ENCODE results near the gene RAB43. TPM values are rescaled to one million over a fixed set of nuclear protein-coding genes. Genes with fewer than 3 reads are reported as not detected.
A peak's percentile ranks its signal among the peaks of the same experiment; 100 is the strongest.
"Not testable (repeated sequence)": the region's sequence is repeated elsewhere in the genome, so short reads cannot be mapped to it uniquely, and the experiment has no call there.

RAB43 gene
- total RNA-seq, 4 donors from 2014 or later = 4.8 to 13.2 (median 8.6) TPM

GRCh38 chr3:129101370-129102138, 20.1 kb downstream of the RAB43 start:
- Histone ChIP-seq H3K4me3 (no peak overlapping the region), H3K36me3 (peaks cover 0 to 47% (median 0%) of the 10 kb centered on the region in 3 donors), H3K9me3 (peaks cover 0 to 4% (median 0%) of the 10 kb centered on the region in 4 donors), H3K4me1 (peaks cover 0 to 6% (median 0%) of the 10 kb centered on the region in 4 donors), H3K27ac (no peak overlapping the region), H3K27me3 (no peaks in the 10 kb centered on the region)
- DNase-seq (ENCODE audit: low spot score in 2 of 2) = no peak
- WGBS, 2 donors = 82 to 88% methylated on average over 12 of the region's 12 CpGs
- TF ChIP-seq CTCF (IDR thresholded peaks at IDR 0.05) = no peak
- no peak for TF ChIP-seq EP300 (IDR thresholded peaks at IDR 0.05)
- TF ChIP-seq POLR2A (IDR thresholded peaks at IDR 0.05) = no peak

- TF ChIP-seq POLR2A (IDR thresholded peaks at IDR 0.05) (no peak), EP300 (IDR thresholded peaks at IDR 0.05) (no peak), CTCF (IDR thresholded peaks at IDR 0.05) (no peak)
- Histone ChIP-seq H3K9me3 (peaks cover 0 to 4% (median 0%) of the 10 kb centered on the region in 4 donors), H3K27ac (no peak overlapping the region), H3K36me3 (peaks cover 0 to 51% (median 0%) of the 10 kb centered on the region in 3 donors), H3K4me1 (no peaks in the 10 kb centered on the region), H3K27me3 (no peaks in the 10 kb centered on the region), H3K4me3 (no peak overlapping the region)
- WGBS, 2 donors = 78 to 85% methylated on average over 1 of the region's 1 CpG
- no peak for DNase-seq (ENCODE audit: low spot score in 2 of 2)
These were observed 21.3 kb downstream of the RAB43 start for GRCh38 chr3:129100274-129100673.

- Histone ChIP-seq H3K27me3 (no peaks in the 10 kb centered on the region), H3K27ac (no peak overlapping the region), H3K4me3 (no peak overlapping the region), H3K4me1 (no peaks in the 10 kb centered on the region), H3K36me3 (peaks cover 0 to 76% (median 0%) of the 10 kb centered on the region in 3 donors), H3K9me3 (peaks cover 0 to 4% (median 0%) of the 10 kb centered on the region in 4 donors)
- 90% methylated on average over 10 of the region's 10 CpGs; no CpG with 5 or more reads in 1 of the 2 donors for WGBS, 2 donors
- DNase-seq (ENCODE audit: low spot score in 2 of 2) = no peak
- TF ChIP-seq CTCF (IDR thresholded peaks at IDR 0.05) (no peak), EP300 (IDR thresholded peaks at IDR 0.05) (no peak), POLR2A (IDR thresholded peaks at IDR 0.05) (no peak)
These were observed 26.3 kb downstream of the RAB43 start for GRCh38 chr3:129095285-129095684.

- WGBS, 2 donors = no CpG with 5 or more reads among the region's 6 CpGs
- H3K27me3 ChIP-seq; H3K4me3 ChIP-seq; DNase-seq (ENCODE audit: low spot score in 2 of 2); H3K9me3 ChIP-seq; H3K27ac ChIP-seq: not testable (repeated sequence)
- peaks cover 0 to 22% (median 0%) of the 10 kb centered on the region in 3 donors for H3K36me3 ChIP-seq
- peaks cover 0 to 12% (median 0%) of the 10 kb centered on the region in 4 donors for H3K4me1 ChIP-seq
These were observed 33.3 kb downstream of the RAB43 start for GRCh38 chr3:129088312-129088711.

- WGBS, 2 donors = no CpG with 5 or more reads among the region's 9 CpGs
- DNase-seq (ENCODE audit: low spot score in 2 of 2) = not testable (repeated sequence)
These were observed 33.7 kb downstream of the RAB43 start for GRCh38 chr3:129087904-129088303.

GRCh38 chr3:129087138-129087702, 34.4 kb downstream of the RAB43 start:
- no peaks in the 10 kb centered on the region for H3K9me3 ChIP-seq
- WGBS, 2 donors = 49 to 52% methylated on average over 6 to 8 of the region's 8 CpGs
- no peak overlapping the region for H3K4me3 ChIP-seq
- H3K27me3 ChIP-seq = no peaks in the 10 kb centered on the region
- TF ChIP-seq POLR2A (IDR thresholded peaks at IDR 0.05) (no peak), CTCF (IDR thresholded peaks at IDR 0.05) (no peak), EP300 (IDR thresholded peaks at IDR 0.05) (no peak)
- peaks cover 0 to 11% (median 0%) of the 10 kb centered on the region in 3 donors for H3K36me3 ChIP-seq
- H3K4me1 ChIP-seq = peaks cover 0 to 12% (median 0%) of the 10 kb centered on the region in 4 donors
- peak overlapping the region; percentile 67 to 87 (median 78) for H3K27ac ChIP-seq
- DNase-seq (ENCODE audit: low spot score in 2 of 2) = peak in 1 of 2 donors; percentile 18

More at GRCh38 chr3:129087904-129088303, 33.7 kb downstream of the RAB43 start:
- not testable (repeated sequence) for H3K9me3 ChIP-seq, H3K27me3 ChIP-seq, H3K4me3 ChIP-seq, H3K27ac ChIP-seq
- Histone ChIP-seq H3K36me3 (peaks cover 0 to 18% (median 0%) of the 10 kb centered on the region in 3 donors), H3K4me1 (peaks cover 0 to 12% (median 0%) of the 10 kb centered on the region in 4 donors)
